Measurements from ENCODE around the gene GRK5. TPM values are rescaled to one million over a fixed set of nuclear protein-coding genes. Genes with fewer than 3 reads are reported as not detected.

GRK5 gene
- total RNA-seq, 2 donors from 2014 or later = 4.8 to 10.6 TPM

GRCh38 chr10:119289227-119289920 lies 82.0 kb downstream of the GRK5 start:
- intact Hi-C loops (cut with DNase I) = loop anchor here (10.0 kb wide), 2 partner anchors 125 to 1825 kb away; no protein-coding TSS in a partner anchor
- peaks cover 10% of the 10 kb centered on the region for H3K4me1 ChIP-seq (replicated peaks)
- H3K27ac ChIP-seq = peak overlapping the region in 1 of 2 donors; percentile 37
- no peak overlapping the region for H3K4me3 ChIP-seq
- no peak for TF ChIP-seq POLR2AphosphoS5 (IDR thresholded peaks at IDR 0.05)
- TF ChIP-seq CTCF (IDR thresholded peaks at IDR 0.05) = no peak
- TF ChIP-seq POLR2A (IDR thresholded peaks at IDR 0.05) = no peak
- DNase-seq (ENCODE audit: low spot score) = no peak
- H3K36me3 ChIP-seq = no peaks in the 10 kb centered on the region
- no peaks in the 10 kb centered on the region for H3K9me3 ChIP-seq
- no peaks in the 10 kb centered on the region for H3K27me3 ChIP-seq (replicated peaks; ENCODE audit: insufficient read depth)
- 74% methylated on average over 8 of the region's 8 CpGs for WGBS

- H3K27me3 ChIP-seq (replicated peaks; ENCODE audit: insufficient read depth) = no peaks in the 10 kb centered on the region
- H3K36me3 ChIP-seq = no peaks in the 10 kb centered on the region
- intact Hi-C loops (cut with DNase I) = no loop called here
- H3K9me3 ChIP-seq = no peaks in the 10 kb centered on the region
- no peak overlapping the region for H3K4me3 ChIP-seq
- TF ChIP-seq POLR2AphosphoS5 (IDR thresholded peaks at IDR 0.05) (no peak), POLR2A (IDR thresholded peaks at IDR 0.05) (no peak), CTCF (IDR thresholded peaks at IDR 0.05) (no peak)
- 64% methylated on average over 12 of the region's 12 CpGs for whole genome bisulfite sequencing
- H3K4me1 ChIP-seq (replicated peaks) = peaks cover 6% of the 10 kb centered on the region
- no peak for DNase-seq (ENCODE audit: low spot score)
- no peak overlapping the region for H3K27ac ChIP-seq
Observed at GRCh38 chr10:119290301-119291048, 83.1 kb downstream of the GRK5 start.

- H3K4me3 ChIP-seq = no peak overlapping the region
- H3K9me3 ChIP-seq = no peaks in the 10 kb centered on the region
- 75% methylated on average over 6 of the region's 6 CpGs for WGBS
- no peak for DNase-seq (ENCODE audit: low spot score)
- no peaks in the 10 kb centered on the region for H3K36me3 ChIP-seq
- intact Hi-C loops (cut with DNase I) = no loop called here
- no peak for TF ChIP-seq POLR2AphosphoS5 (IDR thresholded peaks at IDR 0.05)
- no peak for TF ChIP-seq POLR2A (IDR thresholded peaks at IDR 0.05)
- TF ChIP-seq CTCF (IDR thresholded peaks at IDR 0.05) = no peak
- H3K27ac ChIP-seq = no peak overlapping the region
- H3K27me3 ChIP-seq (replicated peaks; ENCODE audit: insufficient read depth) = no peaks in the 10 kb centered on the region
- H3K4me1 ChIP-seq (replicated peaks) = peaks cover 3% of the 10 kb centered on the region
Observed at GRCh38 chr10:119291223-119291900, 84.0 kb downstream of the GRK5 start.

GRCh38 chr10:119292968-119293760 lies 85.8 kb downstream of the GRK5 start:
- peaks cover 3% of the 10 kb centered on the region for H3K4me1 ChIP-seq (replicated peaks)
- intact Hi-C loops (cut with DNase I) = no loop called here
- no peaks in the 10 kb centered on the region for H3K9me3 ChIP-seq
- no peak for DNase-seq (ENCODE audit: low spot score)
- no peak overlapping the region for H3K27ac ChIP-seq
- H3K27me3 ChIP-seq (replicated peaks; ENCODE audit: insufficient read depth) = no peaks in the 10 kb centered on the region
- H3K36me3 ChIP-seq = no peaks in the 10 kb centered on the region
- 85% methylated on average over 11 of the region's 11 CpGs for WGBS
- TF ChIP-seq POLR2A (IDR thresholded peaks at IDR 0.05) = no peak
- TF ChIP-seq POLR2AphosphoS5 (IDR thresholded peaks at IDR 0.05) = no peak
- TF ChIP-seq CTCF (IDR thresholded peaks at IDR 0.05) = no peak
- H3K4me3 ChIP-seq = no peak overlapping the region

Measured in prostate gland (tissue), 2 donors.